ENCODE measurements around the gene PIWIL1.

PIWIL1 gene

DNA sequence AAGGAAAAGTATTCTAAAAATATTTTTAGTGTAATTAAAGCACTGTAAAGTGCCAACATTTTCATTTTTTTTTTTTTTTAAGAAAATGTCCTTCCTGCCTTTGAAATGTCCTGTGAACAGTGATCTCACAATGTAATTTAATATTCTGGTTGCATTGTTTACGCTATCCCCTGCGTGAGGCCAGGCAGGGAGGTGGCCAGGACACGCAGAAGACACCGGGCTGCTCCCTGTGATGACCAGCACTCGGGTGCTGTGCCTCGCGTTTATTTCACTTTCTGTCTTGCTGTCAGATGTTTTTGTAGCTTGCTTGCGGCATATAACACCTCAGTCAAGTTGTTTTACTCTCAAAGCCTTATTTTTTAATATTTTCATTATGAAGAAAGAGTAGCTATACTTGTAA lies 18.5 kb downstream of the PIWIL1 start:
- TF ChIP-seq, protein P1, sequence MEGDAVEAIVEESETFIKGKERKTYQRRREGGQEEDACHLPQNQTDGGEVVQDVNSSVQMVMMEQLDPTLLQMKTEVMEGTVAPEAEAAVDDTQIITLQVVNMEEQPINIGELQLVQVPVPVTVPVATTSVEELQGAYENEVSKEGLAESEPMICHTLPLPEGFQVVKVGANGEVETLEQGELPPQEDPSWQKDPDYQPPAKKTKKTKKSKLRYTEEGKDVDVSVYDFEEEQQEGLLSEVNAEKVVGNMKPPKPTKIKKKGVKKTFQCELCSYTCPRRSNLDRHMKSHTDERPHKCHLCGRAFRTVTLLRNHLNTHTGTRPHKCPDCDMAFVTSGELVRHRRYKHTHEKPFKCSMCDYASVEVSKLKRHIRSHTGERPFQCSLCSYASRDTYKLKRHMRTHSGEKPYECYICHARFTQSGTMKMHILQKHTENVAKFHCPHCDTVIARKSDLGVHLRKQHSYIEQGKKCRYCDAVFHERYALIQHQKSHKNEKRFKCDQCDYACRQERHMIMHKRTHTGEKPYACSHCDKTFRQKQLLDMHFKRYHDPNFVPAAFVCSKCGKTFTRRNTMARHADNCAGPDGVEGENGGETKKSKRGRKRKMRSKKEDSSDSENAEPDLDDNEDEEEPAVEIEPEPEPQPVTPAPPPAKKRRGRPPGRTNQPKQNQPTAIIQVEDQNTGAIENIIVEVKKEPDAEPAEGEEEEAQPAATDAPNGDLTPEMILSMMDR (IDR thresholded peaks at IDR 0.05; ENCODE audit: poor library complexity, severe bottlenecking), result no peak
- H3K4me3 ChIP-seq (ENCODE audit: severe bottlenecking), result no peak overlapping the region
- no peaks in the 10 kb centered on the region for H3K9me3 ChIP-seq (ENCODE audit: severe bottlenecking)
- DNase-seq (ENCODE audit: low spot score), result no peak
- no peaks in the 10 kb centered on the region for H3K27me3 ChIP-seq (ENCODE audit: insufficient read depth, poor library complexity, severe bottlenecking)
- no peaks in the 10 kb centered on the region for H3K36me3 ChIP-seq (ENCODE audit: low read depth)
- H3K4me1 ChIP-seq (ENCODE audit: insufficient read depth, poor library complexity, severe bottlenecking), result peaks cover 9% of the 10 kb centered on the region
- H3K27ac ChIP-seq (ENCODE audit: poor library complexity, severe bottlenecking), result no peak overlapping the region
- ATAC-seq (ENCODE audit: low read depth), result no peak

DNA sequence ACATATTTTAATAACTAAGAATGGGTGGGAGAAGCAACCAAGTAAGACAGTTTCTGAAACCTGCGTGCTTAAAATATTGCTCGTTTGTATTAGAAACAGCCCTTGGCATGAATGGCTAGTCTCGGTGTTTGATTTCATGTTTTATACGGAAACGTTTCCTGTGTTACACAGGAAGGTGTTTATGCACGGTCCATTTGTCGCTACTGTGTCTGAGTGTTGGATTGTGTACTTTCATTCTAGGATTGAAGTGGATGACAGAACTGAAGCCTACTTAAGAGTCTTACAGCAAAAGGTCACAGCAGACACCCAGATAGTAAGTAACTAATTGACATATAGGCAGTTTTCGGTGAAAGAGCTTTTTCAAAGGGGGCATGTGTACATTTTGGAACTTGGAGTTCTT lies 19.6 kb downstream of the PIWIL1 start:
- Histone ChIP-seq H3K9me3 (ENCODE audit: severe bottlenecking) (no peaks in the 10 kb centered on the region), H3K4me3 (ENCODE audit: severe bottlenecking) (no peak overlapping the region), H3K36me3 (ENCODE audit: low read depth) (no peaks in the 10 kb centered on the region), H3K4me1 (ENCODE audit: insufficient read depth, poor library complexity, severe bottlenecking) (peaks cover under 1% of the 10 kb centered on the region), H3K27me3 (ENCODE audit: insufficient read depth, poor library complexity, severe bottlenecking) (no peaks in the 10 kb centered on the region), H3K27ac (ENCODE audit: poor library complexity, severe bottlenecking) (no peak overlapping the region)
- ATAC-seq (ENCODE audit: low read depth) (no peak), DNase-seq (ENCODE audit: low spot score) (no peak)
- TF ChIP-seq, protein P1 (IDR thresholded peaks at IDR 0.05; ENCODE audit: poor library complexity, severe bottlenecking), result no peak

DNA sequence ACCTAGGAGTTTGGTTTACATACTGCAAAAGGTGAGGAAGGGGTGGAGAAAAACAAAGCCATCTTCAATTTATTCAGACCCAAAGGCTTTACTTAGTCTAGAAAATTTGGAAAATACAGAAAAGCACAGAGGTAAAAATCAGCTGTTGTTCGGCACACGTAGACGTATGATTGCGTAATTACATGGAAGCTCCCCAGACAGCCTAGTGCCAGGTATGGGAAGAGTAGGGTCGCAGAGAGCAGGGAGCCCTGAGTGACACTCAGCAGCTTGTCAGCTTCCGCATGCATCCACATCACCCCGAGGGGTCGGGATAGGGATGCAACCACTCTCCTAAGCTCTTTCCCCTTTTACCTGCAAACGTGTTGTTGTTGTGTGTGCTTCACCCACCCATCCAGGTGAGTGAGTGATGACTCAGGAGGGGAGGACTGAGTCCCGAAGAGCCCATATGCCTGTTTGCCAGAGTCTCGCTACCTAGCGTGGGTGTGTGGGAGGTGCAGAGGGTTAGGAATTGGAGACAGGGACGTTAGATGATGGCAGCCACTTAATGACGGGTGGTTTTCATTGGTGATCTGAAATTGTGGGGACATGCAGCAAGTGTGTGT lies 20.1 kb downstream of the PIWIL1 start:
- Histone ChIP-seq H3K36me3 (ENCODE audit: low read depth) (no peaks in the 10 kb centered on the region), H3K27ac (ENCODE audit: poor library complexity, severe bottlenecking) (no peak overlapping the region), H3K4me3 (ENCODE audit: severe bottlenecking) (no peak overlapping the region), H3K4me1 (ENCODE audit: insufficient read depth, poor library complexity, severe bottlenecking) (no peaks in the 10 kb centered on the region), H3K27me3 (ENCODE audit: insufficient read depth, poor library complexity, severe bottlenecking) (no peaks in the 10 kb centered on the region), H3K9me3 (ENCODE audit: severe bottlenecking) (no peaks in the 10 kb centered on the region)
- DNase-seq (ENCODE audit: low spot score) (no peak), ATAC-seq (ENCODE audit: low read depth) (no peak)
- TF ChIP-seq, protein P1 (IDR thresholded peaks at IDR 0.05; ENCODE audit: poor library complexity, severe bottlenecking), result no peak

GRCh38 chr12:130362060-130362459 lies 24.4 kb downstream of the PIWIL1 start:
- no peaks in the 10 kb centered on the region for H3K27me3 ChIP-seq (ENCODE audit: insufficient read depth, poor library complexity, severe bottlenecking)
- TF ChIP-seq, protein P1 (IDR thresholded peaks at IDR 0.05; ENCODE audit: poor library complexity, severe bottlenecking), result no peak
- no peaks in the 10 kb centered on the region for H3K36me3 ChIP-seq (ENCODE audit: low read depth)
- ATAC-seq (ENCODE audit: low read depth) (no peak), DNase-seq (ENCODE audit: low spot score) (no peak)
- H3K27ac ChIP-seq (ENCODE audit: poor library complexity, severe bottlenecking), result no peak overlapping the region
- no peaks in the 10 kb centered on the region for H3K4me1 ChIP-seq (ENCODE audit: insufficient read depth, poor library complexity, severe bottlenecking)
- no peak overlapping the region for H3K4me3 ChIP-seq (ENCODE audit: severe bottlenecking)
- no peaks in the 10 kb centered on the region for H3K9me3 ChIP-seq (ENCODE audit: severe bottlenecking)

GRCh38 chr12:130364578-130364977 lies 26.9 kb downstream of the PIWIL1 start:
- TF ChIP-seq, protein P1 (IDR thresholded peaks at IDR 0.05; ENCODE audit: poor library complexity, severe bottlenecking), result no peak
- H3K27ac ChIP-seq (ENCODE audit: poor library complexity, severe bottlenecking), result no peak overlapping the region
- no peaks in the 10 kb centered on the region for H3K27me3 ChIP-seq (ENCODE audit: insufficient read depth, poor library complexity, severe bottlenecking)
- ATAC-seq (ENCODE audit: low read depth) (no peak), DNase-seq (ENCODE audit: low spot score) (no peak)
- no peak overlapping the region for H3K4me3 ChIP-seq (ENCODE audit: severe bottlenecking)
- no peaks in the 10 kb centered on the region for H3K4me1 ChIP-seq (ENCODE audit: insufficient read depth, poor library complexity, severe bottlenecking)
- no peaks in the 10 kb centered on the region for H3K36me3 ChIP-seq (ENCODE audit: low read depth)
- no peaks in the 10 kb centered on the region for H3K9me3 ChIP-seq (ENCODE audit: severe bottlenecking)

All from RWPE2 (cell line).